ENCODE measurements around the gene MAX. TPM values are rescaled to one million over a fixed set of nuclear protein-coding genes. Genes with fewer than 3 reads are reported as not detected.

Gene MAX
- total RNA-seq, 1 donor from 2014 or later, result 43.0 TPM

DNA sequence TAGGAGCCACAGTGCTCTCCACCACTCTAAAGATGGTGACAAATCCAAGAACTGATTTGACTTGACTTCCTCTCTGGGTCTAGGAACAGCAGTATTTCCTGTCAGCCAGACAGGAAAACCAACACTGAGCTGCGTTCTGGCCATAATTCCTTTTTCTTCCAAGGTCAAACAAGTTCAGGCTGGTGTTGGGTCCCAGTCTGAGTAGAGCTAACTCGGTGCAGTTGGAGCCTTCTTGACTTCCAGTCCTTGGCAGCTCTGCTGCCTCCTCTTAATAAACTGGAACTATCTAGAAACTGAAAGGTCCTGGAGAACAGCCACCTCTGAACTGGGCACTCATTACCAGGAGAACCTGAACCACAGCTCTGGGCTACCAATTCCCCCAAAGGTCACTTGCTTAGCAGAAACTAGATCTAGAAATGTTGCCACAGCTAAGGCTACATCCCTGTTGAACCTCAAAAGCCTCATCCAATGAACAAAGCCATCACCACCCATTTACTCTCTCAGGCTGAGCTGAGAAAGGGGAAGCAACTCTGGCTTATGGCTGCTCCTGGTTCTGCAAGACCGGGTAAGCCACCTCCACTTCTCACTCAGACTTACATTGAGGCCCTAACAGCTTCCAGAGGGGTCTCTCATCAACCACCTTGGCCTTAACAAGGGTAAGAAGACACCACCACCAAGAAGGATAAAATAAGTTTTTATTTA lies 27.7 kb downstream of the MAX start:
- DNase-seq (ENCODE audit: low read depth), result no peak

DNA sequence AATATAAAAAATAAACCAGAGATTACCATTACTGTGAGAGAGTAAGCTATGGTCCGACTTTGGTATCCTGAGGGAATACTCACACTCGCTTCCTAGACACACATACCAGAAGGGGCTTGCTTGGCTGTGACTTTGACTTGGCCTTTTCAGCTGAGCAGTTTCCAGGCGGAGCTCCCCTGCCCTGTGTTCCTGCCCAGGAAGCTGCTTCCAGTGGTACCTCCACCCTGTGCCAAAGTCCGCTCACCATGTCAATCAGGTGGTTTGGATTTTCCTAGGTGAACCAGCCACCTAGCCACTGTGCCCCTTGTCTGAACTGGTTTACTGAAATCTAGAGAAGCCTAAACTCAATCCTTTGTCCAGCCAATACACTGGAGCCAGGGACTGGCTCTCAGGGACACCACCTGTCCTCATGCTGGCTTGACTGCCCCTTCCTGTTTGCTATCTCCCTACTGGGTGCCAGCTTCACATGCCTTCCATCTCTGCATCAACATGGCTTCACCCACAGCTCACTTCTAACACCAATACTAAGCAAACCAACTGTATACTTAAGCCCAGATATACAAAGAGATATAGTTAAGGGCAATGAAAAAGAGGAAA lies 28.6 kb downstream of the MAX start:
- DNase-seq (ENCODE audit: low read depth), result no peak

DNA sequence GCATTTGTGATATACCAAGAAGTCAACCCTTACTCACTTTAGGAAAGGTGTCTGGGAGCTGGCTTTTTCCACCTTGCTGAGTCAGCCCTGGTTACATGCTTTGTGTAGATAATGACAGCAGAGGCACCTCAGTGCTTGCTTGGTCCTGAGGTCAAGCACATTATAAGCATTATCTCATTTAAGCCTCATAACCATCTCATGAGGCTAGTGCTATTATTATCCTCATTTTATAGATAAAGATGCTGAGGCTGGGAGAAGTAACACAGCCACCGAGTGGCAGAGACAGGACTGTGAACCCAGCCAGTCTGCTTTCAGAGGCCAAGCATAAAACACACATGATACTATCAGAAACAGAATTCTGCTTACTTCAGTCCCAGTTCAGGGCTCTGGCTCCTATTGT lies 29.4 kb downstream of the MAX start:
- no peak for DNase-seq (ENCODE audit: low read depth)

DNA sequence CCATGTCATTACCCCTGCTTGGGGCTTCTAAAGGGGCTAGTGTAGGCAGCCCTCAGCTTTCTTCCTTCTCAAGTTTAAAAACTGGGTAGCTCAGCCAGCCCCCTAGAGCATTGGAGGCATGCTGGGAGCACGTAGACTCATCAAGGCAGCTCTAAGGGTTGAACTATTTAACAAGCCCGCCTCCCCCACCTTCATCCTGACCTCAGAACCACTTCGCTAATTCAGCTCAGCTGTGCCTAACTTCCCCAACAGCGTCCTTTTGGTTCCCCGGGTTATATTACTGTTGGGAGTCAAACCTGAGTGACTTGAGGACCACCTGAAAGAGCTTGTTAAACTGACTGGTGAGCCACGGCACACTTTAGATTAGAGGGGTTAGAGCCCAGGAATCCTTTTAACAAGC lies 30.1 kb downstream of the MAX start:
- DNase-seq (ENCODE audit: low read depth), result no peak

DNA sequence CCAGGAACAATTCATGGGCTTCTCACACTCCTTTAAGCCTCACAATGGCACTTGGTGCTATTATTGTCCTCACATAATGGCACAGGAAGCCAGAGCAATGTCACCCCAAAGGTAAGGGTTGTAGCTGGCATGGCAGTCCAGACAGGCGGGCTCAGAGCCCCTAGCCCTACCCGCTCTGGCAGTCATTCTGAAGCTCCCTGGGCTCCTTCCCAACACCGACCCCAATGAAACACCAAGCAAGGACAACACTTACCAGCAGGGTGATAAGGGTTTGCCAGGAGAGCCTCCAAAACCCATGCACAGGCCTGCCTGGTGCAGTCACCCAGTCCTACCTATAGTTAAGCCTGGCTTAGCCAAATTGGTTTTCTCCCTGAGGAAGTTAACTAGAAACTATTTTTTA lies 30.8 kb downstream of the MAX start:
- DNase-seq (ENCODE audit: low read depth), result no peak

DNA sequence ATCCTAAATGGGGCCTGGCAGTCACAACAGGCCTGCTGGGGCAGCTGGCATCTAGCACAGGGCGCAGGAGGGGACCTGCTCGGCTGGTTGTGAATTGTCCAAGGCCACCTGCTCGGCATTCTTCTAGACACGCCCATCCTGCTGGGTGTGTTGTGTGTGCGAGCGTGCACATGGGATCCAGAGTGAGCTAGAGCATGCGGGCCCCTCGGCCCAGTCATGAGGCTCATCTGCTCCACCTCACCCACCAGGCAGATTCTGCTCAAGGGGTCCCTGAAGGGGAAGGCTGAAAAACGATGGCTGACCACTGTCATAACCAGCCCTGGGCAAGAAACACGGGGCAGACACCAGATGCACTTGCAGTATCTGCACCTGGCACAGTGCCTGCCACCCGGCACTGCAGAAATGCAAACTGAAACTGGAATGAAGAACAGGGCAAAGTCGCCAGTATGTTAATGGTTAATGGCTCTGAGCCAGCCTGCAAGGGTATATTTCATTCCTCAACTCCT lies 31.8 kb downstream of the MAX start:
- DNase-seq (ENCODE audit: low read depth), result peak; percentile 78

DNA sequence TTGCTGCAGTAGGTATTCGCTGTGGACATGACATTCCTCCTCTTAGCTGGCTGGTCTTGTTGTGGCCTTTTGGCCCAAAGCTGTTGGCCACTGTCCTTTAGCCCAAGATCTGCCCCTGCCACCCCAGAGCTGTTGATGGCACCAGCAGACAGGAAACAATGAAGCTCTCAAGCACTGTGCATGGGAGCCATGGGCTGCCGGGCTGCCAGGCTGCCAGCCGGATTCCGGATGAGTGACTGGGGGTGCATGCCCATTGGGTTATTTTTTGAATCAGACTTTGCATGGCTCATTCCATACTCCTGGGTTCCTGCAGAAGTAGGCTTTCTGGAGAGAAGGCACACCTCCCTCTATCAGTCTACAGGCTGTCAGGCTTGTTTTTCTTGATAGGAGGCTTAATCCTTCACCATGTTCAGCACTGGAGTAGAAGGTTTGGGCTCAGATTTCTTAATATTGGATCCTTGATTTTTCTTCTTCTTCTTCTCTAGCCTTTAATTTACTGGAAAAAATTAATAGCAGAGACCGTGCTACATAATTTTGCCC lies 32.4 kb downstream of the MAX start:
- DNase-seq (ENCODE audit: low read depth), result no peak

DNA sequence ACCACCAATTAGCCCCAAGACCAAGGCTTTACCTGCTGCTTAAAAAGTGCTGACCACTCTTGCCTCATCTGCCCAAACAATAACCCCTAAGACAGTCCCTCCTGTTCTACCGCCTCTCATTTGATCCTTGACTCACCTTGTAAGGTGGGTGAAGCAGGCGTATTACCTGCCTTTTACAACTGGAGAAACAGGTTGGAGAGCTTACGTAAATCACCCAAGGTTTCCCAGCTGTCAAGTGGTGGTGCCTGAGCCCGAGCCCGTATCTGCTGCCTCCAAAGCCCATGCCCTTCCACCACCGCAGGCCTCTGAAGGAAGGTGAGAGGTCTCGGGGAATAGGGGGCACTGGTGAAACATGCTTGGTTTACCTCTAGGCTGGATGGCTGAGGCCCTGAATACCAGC lies 36.6 kb downstream of the MAX start:
- no peak for DNase-seq (ENCODE audit: low read depth)

DNA sequence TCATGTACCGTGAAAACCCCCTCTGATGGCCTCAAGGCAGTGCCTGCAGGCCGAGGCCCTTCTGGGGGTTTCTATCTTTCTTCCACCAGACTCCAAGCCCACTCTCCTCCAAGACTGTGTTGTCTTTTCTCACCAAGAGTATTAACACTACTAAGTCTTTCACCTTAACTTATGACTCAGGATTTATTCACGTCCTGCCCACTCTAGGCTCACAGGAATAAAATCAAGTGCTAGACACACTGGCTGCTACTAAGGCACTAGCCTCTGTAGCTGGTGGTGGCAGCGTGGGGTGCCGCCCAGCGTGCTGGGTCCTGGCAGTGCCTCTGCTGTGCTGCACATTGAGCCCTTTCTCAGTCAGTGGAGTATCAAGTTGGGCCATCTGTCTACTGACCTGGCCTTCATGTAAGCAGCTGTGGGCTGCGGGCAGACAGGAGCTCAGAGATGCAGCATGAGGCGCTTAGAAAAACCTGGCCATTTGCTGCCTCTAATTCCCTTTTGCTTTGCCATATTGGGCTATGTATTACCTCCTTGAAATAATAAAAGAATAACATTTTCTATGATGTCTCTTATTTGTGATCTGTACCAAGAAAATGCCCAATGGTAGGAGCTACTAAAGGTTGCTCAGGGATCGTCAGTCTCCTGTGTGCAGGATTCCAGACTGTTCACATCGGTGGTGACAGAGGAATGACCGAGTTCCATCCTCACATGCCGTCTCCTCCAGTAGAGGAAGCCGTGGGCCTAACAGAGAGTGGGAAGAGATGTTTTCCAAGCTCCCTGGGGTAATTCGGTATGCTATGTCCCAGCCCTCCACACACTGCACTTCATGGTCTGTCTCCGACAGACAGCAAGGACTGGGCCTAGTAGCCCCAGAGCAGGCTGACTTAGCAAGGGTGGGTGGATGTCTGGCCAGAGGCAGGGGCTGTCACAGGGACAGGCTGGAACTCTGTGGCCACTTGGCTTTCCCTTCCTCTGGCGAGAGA lies 39.9 kb downstream of the MAX start:
- DNase-seq (ENCODE audit: low read depth), result no peak

DNA sequence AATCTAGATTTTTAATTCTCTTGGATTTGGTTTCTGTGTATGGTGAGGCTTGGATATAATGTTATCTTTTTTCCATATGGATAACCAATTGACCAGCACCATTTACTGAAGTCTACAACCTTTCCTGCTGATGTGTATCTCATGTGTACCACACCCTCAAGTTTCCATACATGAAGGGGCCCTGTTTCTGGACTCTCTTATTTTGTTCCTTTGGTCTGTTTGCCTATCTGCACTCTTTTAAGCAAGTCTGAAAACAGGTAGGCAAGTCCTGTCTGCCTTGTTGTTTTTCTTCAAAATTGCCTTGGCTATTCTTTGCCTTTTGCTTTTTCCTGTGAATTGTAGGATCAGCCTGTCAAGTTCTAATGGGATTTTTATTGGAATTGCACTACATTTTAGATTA lies 44.6 kb downstream of the MAX start:
- no peak for DNase-seq (ENCODE audit: low read depth)

DNA sequence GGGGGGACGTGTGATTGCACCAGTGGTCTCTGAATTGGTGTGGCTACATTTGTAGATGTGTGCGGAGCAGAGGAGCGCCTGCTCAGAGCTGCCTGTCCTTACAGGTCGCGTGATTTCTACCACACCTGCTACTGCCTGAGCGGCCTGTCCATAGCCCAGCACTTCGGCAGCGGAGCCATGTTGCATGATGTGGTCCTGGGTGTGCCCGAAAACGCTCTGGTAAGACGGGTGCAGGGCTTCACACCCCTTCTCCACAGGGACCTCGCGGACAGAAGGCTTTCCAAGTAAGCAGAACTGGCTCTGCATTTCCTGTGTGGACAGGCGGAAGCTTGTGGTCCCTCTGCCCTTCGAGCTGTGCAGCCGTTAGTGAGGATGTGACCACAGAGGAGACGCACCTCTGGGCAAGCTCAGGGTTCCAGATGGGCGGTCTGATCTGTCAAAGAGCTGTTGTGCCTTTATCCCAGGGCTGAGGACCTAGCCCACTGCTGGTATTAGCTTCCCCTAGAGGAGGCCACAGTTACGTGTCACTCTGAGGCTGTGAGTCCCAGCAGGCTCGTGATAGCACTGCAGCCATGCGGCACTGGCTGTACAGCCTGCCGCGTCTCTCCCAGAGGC lies 47.7 kb downstream of the MAX start:
- DNase-seq (ENCODE audit: low read depth), result no peak

DNA sequence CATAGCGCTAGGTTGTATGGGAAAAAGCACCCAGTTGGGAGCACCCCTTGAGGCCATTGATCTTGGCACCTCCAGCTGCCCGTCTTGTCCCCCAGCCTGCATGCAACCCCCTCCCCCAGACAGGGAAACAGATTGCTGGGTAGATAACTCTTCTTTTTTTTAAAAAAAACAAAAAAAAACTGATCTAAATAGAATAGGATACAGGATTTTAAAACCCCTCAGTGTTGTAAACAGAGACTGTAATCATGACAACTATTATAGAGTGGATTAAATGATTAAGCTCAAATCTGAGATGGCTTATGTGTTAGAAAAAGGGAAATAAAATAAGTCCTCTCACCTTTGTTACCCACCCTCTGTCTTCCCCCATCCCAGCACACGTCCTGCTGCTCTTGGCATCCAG lies 48.9 kb downstream of the MAX start:
- DNase-seq (ENCODE audit: low read depth), result no peak

DNA sequence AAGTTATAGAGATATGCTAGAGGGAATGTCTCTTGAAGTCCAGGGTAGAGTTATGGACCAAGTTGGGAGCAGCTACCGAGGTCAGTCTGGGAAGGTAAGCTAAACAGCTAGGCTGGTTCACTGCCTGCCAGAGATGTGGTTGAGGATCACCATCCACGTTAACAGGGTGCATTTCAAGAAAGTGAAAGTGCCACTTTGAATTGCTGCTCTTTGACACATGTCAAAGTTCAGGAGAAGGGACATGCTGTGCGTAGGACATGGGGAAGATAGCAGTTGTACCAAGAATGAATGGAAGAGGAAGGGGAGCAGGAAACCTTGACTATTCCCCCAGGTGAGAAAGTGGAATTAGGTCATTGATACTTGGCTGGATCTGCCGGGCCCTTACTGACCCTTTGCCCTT lies 49.5 kb downstream of the MAX start:
- DNase-seq (ENCODE audit: low read depth), result no peak

DNA sequence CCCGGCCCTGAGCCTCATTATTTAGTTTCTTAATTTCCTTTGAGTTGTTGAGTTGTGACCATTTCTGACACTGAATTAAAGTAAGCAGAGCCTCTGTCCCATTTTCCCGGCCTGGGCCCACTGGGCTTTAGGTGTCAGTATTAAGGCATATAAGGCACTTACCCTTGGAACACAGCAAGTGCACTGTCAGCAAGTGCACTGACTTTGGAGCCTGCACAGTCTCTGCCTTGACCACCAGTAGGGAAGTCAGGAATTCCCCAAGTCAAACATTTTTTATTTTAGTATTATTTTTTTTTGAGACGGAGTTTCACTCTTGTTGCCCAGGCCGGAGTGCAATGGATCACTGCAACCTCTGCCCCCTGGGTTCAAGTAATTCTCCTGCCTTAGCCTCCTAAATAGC lies 56.6 kb downstream of the MAX start:
- no peak for DNase-seq (ENCODE audit: low read depth)

DNA sequence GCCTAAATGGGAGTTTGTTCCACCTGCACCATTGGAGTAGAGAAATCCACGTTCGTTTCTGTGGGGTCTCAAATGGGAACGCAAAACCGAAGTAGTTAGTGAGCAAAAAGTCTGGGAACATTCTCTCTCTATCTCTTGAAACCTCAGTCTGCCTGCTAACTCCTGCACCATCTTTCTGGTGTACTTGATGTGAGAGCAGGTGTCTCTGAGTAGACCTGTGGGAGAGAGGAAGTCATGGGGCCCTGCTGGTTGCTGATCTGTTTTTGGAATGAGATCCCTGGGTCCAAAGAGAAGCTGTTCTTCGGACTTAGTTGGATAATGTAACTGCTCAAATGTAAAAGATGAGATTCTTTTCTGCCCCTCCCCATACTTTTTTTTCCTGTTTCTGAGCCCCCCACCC lies 57.3 kb downstream of the MAX start:
- DNase-seq (ENCODE audit: low read depth), result no peak

DNA sequence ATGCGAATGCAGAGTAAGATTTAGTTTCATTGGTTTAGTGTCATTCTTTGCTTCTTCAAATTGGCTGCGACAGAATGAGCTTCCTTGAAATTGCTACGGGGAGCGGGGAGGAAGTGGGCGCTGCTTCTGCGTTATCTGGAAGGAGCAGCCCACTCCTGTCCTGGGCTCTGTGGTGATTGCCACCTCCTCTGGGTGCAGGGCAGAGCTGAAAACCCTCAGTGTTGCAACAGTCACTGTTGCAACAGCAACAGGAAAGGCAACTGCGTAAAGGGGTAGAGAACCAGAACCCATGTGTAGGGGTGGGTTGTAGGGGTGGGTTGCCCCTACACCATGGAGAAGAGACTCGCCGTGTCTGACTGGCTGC lies 57.7 kb downstream of the MAX start:
- DNase-seq (ENCODE audit: low read depth), result no peak

DNA sequence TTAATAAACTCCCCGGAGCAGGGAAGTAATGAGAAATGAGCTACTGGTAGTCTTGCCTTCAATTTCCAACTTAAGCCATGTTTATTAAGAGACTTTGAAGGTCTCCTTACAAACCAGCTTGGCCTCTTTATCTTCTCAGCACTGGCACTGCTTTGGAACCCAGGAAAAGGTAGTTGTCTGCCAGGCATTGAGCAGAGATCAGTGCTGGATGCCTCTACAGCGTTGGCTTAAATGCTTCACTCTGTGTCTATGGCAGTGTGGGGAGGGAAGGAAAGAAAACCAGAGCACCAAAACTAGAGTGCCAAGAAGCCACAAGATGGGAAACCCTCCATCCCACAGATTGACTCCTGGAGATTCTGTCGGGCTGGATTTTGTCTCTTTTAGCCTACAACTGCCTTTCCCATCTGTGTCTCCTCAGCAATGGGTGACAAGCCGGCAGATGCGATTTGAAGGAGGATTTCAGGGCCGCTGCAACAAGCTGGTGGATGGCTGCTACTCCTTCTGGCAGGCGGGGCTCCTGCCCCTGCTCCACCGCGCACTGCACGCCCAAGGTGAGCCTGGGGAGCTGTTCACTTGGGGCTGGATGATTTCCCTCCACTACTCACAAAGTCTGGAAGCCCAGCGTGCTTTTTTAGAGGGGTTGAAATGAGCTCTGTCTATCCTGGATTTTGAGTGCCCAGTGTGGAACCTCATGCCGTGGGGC lies 58.3 kb downstream of the MAX start:
- DNase-seq (ENCODE audit: low read depth), result no peak

DNA sequence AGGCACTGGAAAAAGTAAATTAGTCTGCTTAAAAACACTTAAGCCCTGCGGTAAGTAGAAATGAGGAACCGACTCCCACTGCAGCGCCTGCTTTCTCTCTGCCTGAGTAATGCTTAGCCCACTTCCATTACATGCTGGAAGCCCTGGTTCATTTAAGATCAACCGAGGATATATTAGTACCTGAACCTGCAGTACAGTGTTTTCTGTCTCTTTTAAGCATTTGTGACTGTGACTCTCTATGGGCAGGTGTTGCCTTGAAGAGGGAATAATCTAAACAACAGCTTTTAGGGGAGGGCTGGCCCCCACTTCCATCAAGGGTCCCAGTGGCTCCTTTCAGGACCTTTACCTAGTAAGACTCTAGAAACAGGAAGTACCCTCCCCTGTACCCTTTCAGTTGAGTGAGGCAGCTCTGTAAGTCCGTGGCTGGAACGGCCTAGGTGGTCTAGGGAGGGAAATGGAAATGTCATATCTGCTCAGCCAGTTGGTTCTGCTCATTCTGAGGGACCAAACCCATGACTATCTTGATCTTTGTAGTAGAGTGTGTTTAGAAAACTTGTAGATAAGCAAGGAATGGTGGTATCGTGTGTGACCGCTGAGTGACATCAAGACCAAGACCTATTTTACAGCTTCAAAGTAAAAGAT lies 59.5 kb downstream of the MAX start:
- DNase-seq (ENCODE audit: low read depth), result no peak

DNA sequence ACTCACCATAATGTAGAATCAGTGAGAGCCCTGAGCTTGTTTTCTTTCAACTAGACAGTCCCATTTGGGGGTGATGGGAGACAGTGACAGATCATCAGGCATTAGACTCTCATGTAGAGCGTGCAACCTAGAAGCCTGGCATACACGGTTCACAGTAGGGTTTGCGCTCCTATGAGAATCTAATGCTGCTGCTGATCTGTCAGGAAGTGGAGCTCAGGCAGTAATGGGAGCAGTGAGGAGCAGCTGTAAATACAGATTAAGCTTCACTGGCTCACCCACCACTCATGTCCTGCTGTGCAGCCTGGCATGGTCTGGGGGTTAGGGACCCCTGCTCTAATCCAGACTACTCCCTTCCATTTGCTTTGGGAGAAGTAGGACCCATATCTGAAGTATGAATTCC lies 60.0 kb downstream of the MAX start:
- DNase-seq (ENCODE audit: low read depth), result no peak

DNA sequence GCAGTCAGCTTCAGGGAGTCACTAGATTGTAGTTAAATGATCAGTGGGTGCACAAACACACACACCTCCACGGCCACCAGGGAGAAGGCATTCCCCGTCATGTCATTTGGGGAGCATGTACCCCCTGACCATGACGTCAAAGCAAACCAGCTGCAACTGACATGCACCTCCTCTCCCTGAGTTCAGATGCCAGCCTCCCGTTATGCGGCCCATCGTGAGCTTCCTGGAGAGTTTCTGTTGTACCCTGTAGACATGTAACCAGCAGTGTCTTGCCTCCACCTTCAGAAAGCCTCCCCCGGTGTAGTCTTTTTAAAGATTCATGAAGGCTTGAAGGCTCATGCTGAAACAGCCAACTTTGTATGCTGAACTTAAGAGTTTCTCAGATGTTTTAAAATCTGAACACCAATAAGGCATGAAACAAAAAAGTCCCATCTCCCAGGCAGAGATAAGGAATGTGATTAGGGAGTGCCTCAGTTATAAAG lies 60.8 kb downstream of the MAX start:
- no peak for DNase-seq (ENCODE audit: low read depth)
